ENCODE data around the gene HILPDA. TPM values are rescaled to one million over a fixed set of nuclear protein-coding genes. Genes with fewer than 3 reads are reported as not detected.
"Not testable (repeated sequence)": the region's sequence is repeated elsewhere in the genome, so short reads cannot be mapped to it uniquely, and the experiment has no call there.

Gene HILPDA
- total RNA-seq, 1 experiment from 2014 or later = 17.4 TPM

- intact Hi-C loops (cut with micrococcal nuclease; ENCODE audit: unreplicated experiment) = no loop called here
- H3K4me1 Mint-ChIP-seq (ENCODE audit: low read depth, unreplicated experiment) = peaks cover 17% of the 10 kb centered on the region
- CTCF ChIA-PET = interaction anchor here (1.0 to 1.3 kb wide), 2 partner anchors 11 to 25 kb away, joined by 3 to 6 read pairs; no protein-coding TSS in a partner anchor
- peaks cover 14% of the 10 kb centered on the region for H3K27me3 Mint-ChIP-seq (ENCODE audit: unreplicated experiment)
- DNase-seq = no peak
- TF ChIP-seq, protein P1, sequence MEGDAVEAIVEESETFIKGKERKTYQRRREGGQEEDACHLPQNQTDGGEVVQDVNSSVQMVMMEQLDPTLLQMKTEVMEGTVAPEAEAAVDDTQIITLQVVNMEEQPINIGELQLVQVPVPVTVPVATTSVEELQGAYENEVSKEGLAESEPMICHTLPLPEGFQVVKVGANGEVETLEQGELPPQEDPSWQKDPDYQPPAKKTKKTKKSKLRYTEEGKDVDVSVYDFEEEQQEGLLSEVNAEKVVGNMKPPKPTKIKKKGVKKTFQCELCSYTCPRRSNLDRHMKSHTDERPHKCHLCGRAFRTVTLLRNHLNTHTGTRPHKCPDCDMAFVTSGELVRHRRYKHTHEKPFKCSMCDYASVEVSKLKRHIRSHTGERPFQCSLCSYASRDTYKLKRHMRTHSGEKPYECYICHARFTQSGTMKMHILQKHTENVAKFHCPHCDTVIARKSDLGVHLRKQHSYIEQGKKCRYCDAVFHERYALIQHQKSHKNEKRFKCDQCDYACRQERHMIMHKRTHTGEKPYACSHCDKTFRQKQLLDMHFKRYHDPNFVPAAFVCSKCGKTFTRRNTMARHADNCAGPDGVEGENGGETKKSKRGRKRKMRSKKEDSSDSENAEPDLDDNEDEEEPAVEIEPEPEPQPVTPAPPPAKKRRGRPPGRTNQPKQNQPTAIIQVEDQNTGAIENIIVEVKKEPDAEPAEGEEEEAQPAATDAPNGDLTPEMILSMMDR (IDR thresholded peaks at IDR 0.05; ENCODE audit: unreplicated experiment) = no peak
- BruUV-seq (replicated peaks) = no TSS peak
- H3K36me3 Mint-ChIP-seq (ENCODE audit: insufficient read depth, unreplicated experiment) = peaks cover 28% of the 10 kb centered on the region
- no peak overlapping the region for H3K4me3 Mint-ChIP-seq (ENCODE audit: low read depth, unreplicated experiment)
- H3K27ac Mint-ChIP-seq (ENCODE audit: unreplicated experiment) = no peak overlapping the region
- H3K9me3 Mint-ChIP-seq (ENCODE audit: low read depth, unreplicated experiment) = no peaks in the 10 kb centered on the region
Measured at GRCh38 chr7:128452552-128452951, 3.1 kb upstream of the HILPDA start.

DNA sequence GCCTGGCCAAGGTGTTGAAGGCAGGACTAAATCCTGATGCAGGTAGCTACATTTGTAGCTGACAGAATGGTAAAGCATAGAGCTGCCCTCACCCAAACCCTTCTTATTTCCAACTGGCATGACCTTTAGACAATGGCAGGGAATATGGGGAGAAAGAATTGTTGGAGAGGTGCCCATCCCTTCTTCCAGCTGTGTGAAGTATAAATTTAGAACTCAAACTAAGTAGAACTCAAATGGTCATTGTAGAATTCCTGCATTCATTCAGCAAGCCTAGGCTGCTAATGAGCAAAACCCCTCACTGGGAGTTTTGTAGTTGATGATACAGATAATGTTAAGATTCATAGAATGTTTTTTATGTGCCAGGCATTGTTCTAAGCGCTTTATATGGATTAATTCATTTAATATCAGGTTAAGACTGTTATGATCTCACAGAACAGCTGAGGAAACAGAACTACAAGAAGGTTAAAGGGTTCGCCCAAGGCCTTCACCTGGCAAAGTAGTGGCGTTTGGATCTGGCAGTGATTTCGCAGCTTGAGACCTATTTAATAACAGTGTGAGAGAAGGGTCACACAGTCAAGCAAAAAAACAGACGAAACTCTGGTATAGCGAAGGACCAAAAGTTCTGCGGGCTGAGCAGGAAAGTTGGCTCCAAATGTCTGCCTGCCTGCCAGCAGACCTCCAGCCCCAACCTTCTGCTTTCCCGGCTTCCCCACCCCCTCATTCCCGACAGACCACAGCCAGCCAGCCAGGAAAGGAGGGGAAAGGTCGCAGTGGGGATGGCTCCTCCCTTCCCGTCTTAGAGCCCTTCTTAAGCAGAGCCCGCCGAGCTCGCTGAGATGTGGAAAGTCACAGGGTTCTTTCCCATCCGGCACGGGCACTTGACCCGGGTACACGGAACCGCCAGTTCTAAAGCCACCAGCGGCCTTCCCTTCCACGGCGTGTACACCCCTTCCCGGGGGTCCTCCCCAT, 1.6 kb upstream of the HILPDA start:
- Mint-ChIP-seq H3K36me3 (ENCODE audit: insufficient read depth, unreplicated experiment) (peaks cover 38% of the 10 kb centered on the region), H3K27ac (ENCODE audit: unreplicated experiment) (no peak overlapping the region), H3K4me3 (ENCODE audit: low read depth, unreplicated experiment) (peak overlapping the region; percentile 95), H3K9me3 (ENCODE audit: low read depth, unreplicated experiment) (no peaks in the 10 kb centered on the region), H3K27me3 (ENCODE audit: unreplicated experiment) (peaks cover 14% of the 10 kb centered on the region), H3K4me1 (ENCODE audit: low read depth, unreplicated experiment) (peaks cover 33% of the 10 kb centered on the region)
- BruUV-seq (replicated peaks) = no TSS peak
- TF ChIP-seq, protein P1 (IDR thresholded peaks at IDR 0.05; ENCODE audit: unreplicated experiment) = no peak
- CTCF ChIA-PET = interaction anchor here (1.3 kb wide), 1 partner anchor 13 kb away, joined by 6 read pairs; no protein-coding TSS in a partner anchor
- intact Hi-C loops (cut with micrococcal nuclease; ENCODE audit: unreplicated experiment) = no loop called here
- DNase-seq = no peak

DNA sequence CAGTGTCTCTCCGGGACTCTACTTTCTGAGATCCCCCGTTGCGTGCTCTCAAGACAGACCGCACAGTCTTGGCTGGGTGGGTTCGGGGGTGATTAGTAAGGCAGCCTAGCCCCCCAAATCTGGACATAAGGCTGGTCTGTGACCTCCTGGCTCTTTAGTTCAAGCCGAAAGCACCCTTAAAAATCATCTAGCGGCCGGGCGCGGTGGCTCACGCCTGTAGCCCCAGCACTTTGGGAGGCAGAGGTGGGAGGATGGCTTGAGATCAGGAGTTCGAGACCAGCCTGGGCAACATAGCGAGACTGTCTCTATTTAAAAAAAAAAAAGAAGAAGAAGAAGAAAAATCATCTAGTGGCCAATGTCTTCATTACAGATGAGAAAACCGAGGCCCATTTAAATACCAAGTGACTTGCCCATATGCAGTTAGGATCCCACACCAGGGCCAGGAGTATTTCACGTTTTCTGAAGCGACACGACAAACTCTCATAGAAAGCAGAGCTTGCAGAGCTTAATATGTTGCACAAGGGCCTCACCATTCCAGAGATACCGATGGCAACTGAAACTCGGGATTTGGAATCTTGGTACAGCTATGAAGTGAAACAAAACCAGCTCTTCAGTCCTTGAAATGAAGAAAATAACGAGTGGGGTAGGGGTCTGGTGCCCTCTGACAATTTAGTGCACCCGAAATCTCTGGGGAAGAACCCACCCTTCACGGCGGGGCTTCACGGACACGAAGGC, 703 bp upstream of the HILPDA start:
- Mint-ChIP-seq H3K4me3 (ENCODE audit: low read depth, unreplicated experiment) (peak overlapping the region; percentile 95), H3K4me1 (ENCODE audit: low read depth, unreplicated experiment) (peaks cover 41% of the 10 kb centered on the region), H3K36me3 (ENCODE audit: insufficient read depth, unreplicated experiment) (peaks cover 38% of the 10 kb centered on the region), H3K27ac (ENCODE audit: unreplicated experiment) (peak overlapping the region; percentile 78), H3K27me3 (ENCODE audit: unreplicated experiment) (peaks cover 14% of the 10 kb centered on the region), H3K9me3 (ENCODE audit: low read depth, unreplicated experiment) (no peaks in the 10 kb centered on the region)
- CTCF ChIA-PET = interaction anchor here (0.6 to 1.3 kb wide), 3 partner anchors 20 to 283 kb away, joined by 3 to 8 read pairs (median 3); no protein-coding TSS in a partner anchor
- TF ChIP-seq, protein P1 (IDR thresholded peaks at IDR 0.05; ENCODE audit: unreplicated experiment) = no peak
- BruUV-seq (replicated peaks) = no TSS peak
- intact Hi-C loops (cut with micrococcal nuclease; ENCODE audit: unreplicated experiment) = loop anchor here (1.0 kb wide), 1 partner anchor 28 kb away; no protein-coding TSS in a partner anchor
- DNase-seq = no peak

DNA sequence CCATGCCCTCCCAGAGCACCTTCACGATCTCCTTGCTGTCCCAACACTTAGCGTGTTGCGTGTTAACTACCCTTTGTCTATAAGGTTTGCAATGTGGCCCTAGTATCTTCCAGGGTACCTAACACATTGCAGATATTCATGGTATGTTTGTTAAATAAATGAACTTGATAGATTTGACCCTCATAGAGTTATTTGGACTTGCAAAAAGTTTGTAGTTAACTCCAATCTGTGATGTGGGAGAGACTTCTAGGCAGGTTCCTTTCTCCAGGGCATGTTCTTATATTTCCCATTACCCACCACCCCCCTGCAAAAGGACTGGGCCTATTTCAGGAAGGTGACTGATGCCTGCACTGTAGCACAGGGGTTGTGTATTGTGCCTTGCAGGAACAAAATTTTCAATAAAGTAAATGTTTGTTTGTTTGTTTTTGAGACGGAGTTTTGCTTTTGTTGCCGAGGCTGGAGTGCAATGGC, 612 bp downstream of the HILPDA start:
- Mint-ChIP-seq H3K9me3 (ENCODE audit: low read depth, unreplicated experiment) (no peaks in the 10 kb centered on the region), H3K27me3 (ENCODE audit: unreplicated experiment) (peaks cover 14% of the 10 kb centered on the region), H3K4me1 (ENCODE audit: low read depth, unreplicated experiment) (peaks cover 41% of the 10 kb centered on the region), H3K4me3 (ENCODE audit: low read depth, unreplicated experiment) (peak overlapping the region; percentile 95), H3K27ac (ENCODE audit: unreplicated experiment) (peak overlapping the region; percentile 78), H3K36me3 (ENCODE audit: insufficient read depth, unreplicated experiment) (peaks cover 38% of the 10 kb centered on the region)
- intact Hi-C loops (cut with micrococcal nuclease; ENCODE audit: unreplicated experiment) = no loop called here
- DNase-seq = no peak
- CTCF ChIA-PET = no interaction called here
- TF ChIP-seq, protein P1 (IDR thresholded peaks at IDR 0.05; ENCODE audit: unreplicated experiment) = no peak
- no TSS peak for BruUV-seq (replicated peaks)

GRCh38 chr7:128457385-128457784, 1.7 kb downstream of the HILPDA start:
- BruUV-seq (replicated peaks); H3K27me3 Mint-ChIP-seq (ENCODE audit: unreplicated experiment); intact Hi-C loops (cut with micrococcal nuclease; ENCODE audit: unreplicated experiment); H3K27ac Mint-ChIP-seq (ENCODE audit: unreplicated experiment); H3K9me3 Mint-ChIP-seq (ENCODE audit: low read depth, unreplicated experiment); DNase-seq; CTCF ChIA-PET: not testable (repeated sequence)
- Mint-ChIP-seq H3K4me3 (ENCODE audit: low read depth, unreplicated experiment) (peak overlapping the region; percentile 95), H3K4me1 (ENCODE audit: low read depth, unreplicated experiment) (peaks cover 38% of the 10 kb centered on the region), H3K36me3 (ENCODE audit: insufficient read depth, unreplicated experiment) (peaks cover 38% of the 10 kb centered on the region)

Measured in Calu3 (cell line).